Hepatocyte (in vitro differentiated cells): ENCODE results near the gene C1orf56. TPM values are rescaled to one million over a fixed set of nuclear protein-coding genes. Genes with fewer than 3 reads are reported as not detected.

ENCODE experiments used
- DNase-seq: peaks from one replicate; pipeline ENCODE4 v3.0.0-alpha.2; 2016; ENCODE audit warnings: low spot score
- H2AFZ ChIP-seq: fragments of 200-600 bp; sonication (generic); 2 replicates; pipeline ENCODE4 v1.6.0; 2016; ENCODE audit warnings: antibody characterized with exemption, mild to moderate bottlenecking
- H3K27ac ChIP-seq: fragments of 200-600 bp; sonication (generic); 2 replicates; pipeline ENCODE4 v1.5.1; 2016; ENCODE audit warnings: mild to moderate bottlenecking
- H3K27me3 ChIP-seq: fragments of 200-600 bp; sonication (generic); 2 replicates; pipeline ENCODE4 v1.6.1; 2016
- H3K36me3 ChIP-seq: fragments of 200-600 bp; sonication (generic); replicated peaks from 2 replicates; pipeline ENCODE4 v1.5.1; 2016; ENCODE audit warnings: low read depth; ENCODE audit not compliant: insufficient read depth
- H3K4me1 ChIP-seq: fragments of 200-600 bp; sonication (generic); 2 replicates; pipeline ENCODE4 v1.5.1; 2016; ENCODE audit warnings: mild to moderate bottlenecking, moderate library complexity; ENCODE audit not compliant: insufficient read depth
- H3K4me2 ChIP-seq: fragments of 200-600 bp; sonication (generic); 2 replicates; pipeline ENCODE4 v1.6.0; 2016
- H3K4me3 ChIP-seq: fragments of 200-600 bp; sonication (generic); 2 replicates; pipeline ENCODE4 v1.5.1; 2016; ENCODE audit warnings: mild to moderate bottlenecking
- H3K79me2 ChIP-seq: fragments of 200-600 bp; sonication (generic); 2 replicates; pipeline ENCODE4 v1.6.0; 2017; ENCODE audit warnings: mild to moderate bottlenecking
- H3K9me2 ChIP-seq: fragments of 200-600 bp; sonication (generic); replicated peaks from 2 replicates; pipeline ENCODE4 v1.6.0; 2017; ENCODE audit warnings: mild to moderate bottlenecking; ENCODE audit not compliant: insufficient read depth
- H3K9me3 ChIP-seq: fragments of 200-600 bp; sonication (generic); 2 replicates; pipeline ENCODE4 v1.5.1; 2016; ENCODE audit warnings: low read depth, mild to moderate bottlenecking
- H4K20me1 ChIP-seq: fragments of 200-600 bp; sonication (generic); 2 replicates; pipeline ENCODE4 v1.6.0; 2016; ENCODE audit warnings: mild to moderate bottlenecking; ENCODE audit not compliant: insufficient read depth, poor library complexity, severe bottlenecking
- EZH2 ChIP-seq: fragments of 200-600 bp; sonication (generic); IDR thresholded peaks from 2 replicates; pipeline ENCODE4 v1.6.1; 2016; ENCODE audit warnings: antibody characterized with exemption, mild to moderate bottlenecking, borderline replicate concordance
- EZH2phosphoT487 ChIP-seq: fragments of 200-600 bp; sonication (generic); IDR thresholded peaks from one replicate; pipeline ENCODE4 v1.6.1; 2018; ENCODE audit warnings: antibody characterized with exemption, mild to moderate bottlenecking, low read depth, moderate library complexity; ENCODE audit not compliant: unreplicated experiment, severe bottlenecking
- WGBS: methylation state at CpG from one replicate; pipeline ENCODE4 v1.1.6; 2016; ENCODE audit warnings: low lambda C conversion rate; ENCODE audit errors: missing lambda C conversion rate; 5-methylcytosine and 5-hydroxymethylcytosine counted together
- polyA plus RNA-seq: library from polyadenylated mRNA; unstranded; fragments of >200 nt; fragmentation: Nextera tagmentation; extraction: Ambion mirVana; gene quantifications from 2 replicates; pipeline ENCODE4 v1.2.1, GENCODE V29; 2016
- total RNA-seq: library from RNA; depleted of rRNA; stranded (reverse); fragments of >200 nt; gene quantifications from 2 replicates; pipeline ENCODE4 v1.2.3, GENCODE V29; 2014
- TF ChIP-seq, protein P1 (sequence below): fragments of 200-600 bp; sonication (generic); IDR thresholded peaks from 2 replicates; pipeline ENCODE4 v1.5.1; 2016; ENCODE audit warnings: antibody characterized with exemption, mild to moderate bottlenecking; ENCODE audit not compliant: poor library complexity

C1orf56 gene, protein sequence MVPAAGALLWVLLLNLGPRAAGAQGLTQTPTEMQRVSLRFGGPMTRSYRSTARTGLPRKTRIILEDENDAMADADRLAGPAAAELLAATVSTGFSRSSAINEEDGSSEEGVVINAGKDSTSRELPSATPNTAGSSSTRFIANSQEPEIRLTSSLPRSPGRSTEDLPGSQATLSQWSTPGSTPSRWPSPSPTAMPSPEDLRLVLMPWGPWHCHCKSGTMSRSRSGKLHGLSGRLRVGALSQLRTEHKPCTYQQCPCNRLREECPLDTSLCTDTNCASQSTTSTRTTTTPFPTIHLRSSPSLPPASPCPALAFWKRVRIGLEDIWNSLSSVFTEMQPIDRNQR
- total RNA-seq: 2.9 and 3.2 TPM in 2 replicates
- polyA plus RNA-seq: 8.3 and 11.4 TPM in 2 replicates

DNA sequence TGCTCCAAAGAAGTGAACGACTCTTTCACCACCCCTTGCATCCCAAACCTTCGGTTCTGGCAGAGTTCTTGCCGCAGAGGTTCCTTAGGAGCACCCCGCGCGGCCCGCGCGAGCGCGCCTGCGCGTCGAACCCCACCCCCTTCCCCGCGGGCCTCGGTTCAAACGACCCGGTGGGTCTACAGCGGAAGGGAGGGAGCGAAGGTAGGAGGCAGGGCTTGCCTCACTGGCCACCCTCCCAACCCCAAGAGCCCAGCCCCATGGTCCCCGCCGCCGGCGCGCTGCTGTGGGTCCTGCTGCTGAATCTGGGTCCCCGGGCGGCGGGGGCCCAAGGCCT is at the start of gene C1orf56:
TSS of gene C1orf56 (plus strand) at position 161 of the 334 bp plus-strand sequence. CDS start at position 258, 97 bp downstream.
- Histone ChIP-seq H3K27ac (peak within 1 kb of the TSS; percentile 95), H3K4me2 (peak within 1 kb of the TSS; percentile 97), H3K79me2 (peaks cover 8% of the 10 kb centered on the region), H3K9me3 (no peaks in the 10 kb centered on the region), H3K9me2 (no peaks in the 10 kb centered on the region), H2AFZ (peak within 1 kb of the TSS; percentile 94), H3K36me3 (no peaks in the 10 kb centered on the region), H3K4me1 (peaks cover 6% of the 10 kb centered on the region), H3K4me3 (peak within 1 kb of the TSS; percentile 81), H4K20me1 (no peaks in the 10 kb centered on the region), H3K27me3 (no peaks in the 10 kb centered on the region)
- peak; percentile 86 for DNase-seq
- TF ChIP-seq, protein P1, sequence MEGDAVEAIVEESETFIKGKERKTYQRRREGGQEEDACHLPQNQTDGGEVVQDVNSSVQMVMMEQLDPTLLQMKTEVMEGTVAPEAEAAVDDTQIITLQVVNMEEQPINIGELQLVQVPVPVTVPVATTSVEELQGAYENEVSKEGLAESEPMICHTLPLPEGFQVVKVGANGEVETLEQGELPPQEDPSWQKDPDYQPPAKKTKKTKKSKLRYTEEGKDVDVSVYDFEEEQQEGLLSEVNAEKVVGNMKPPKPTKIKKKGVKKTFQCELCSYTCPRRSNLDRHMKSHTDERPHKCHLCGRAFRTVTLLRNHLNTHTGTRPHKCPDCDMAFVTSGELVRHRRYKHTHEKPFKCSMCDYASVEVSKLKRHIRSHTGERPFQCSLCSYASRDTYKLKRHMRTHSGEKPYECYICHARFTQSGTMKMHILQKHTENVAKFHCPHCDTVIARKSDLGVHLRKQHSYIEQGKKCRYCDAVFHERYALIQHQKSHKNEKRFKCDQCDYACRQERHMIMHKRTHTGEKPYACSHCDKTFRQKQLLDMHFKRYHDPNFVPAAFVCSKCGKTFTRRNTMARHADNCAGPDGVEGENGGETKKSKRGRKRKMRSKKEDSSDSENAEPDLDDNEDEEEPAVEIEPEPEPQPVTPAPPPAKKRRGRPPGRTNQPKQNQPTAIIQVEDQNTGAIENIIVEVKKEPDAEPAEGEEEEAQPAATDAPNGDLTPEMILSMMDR: no peak
- TF ChIP-seq EZH2: no peak
- TF ChIP-seq EZH2phosphoT487: no peak
- under 1% methylated on average over 27 of the region's 29 CpGs for WGBS

DNA sequence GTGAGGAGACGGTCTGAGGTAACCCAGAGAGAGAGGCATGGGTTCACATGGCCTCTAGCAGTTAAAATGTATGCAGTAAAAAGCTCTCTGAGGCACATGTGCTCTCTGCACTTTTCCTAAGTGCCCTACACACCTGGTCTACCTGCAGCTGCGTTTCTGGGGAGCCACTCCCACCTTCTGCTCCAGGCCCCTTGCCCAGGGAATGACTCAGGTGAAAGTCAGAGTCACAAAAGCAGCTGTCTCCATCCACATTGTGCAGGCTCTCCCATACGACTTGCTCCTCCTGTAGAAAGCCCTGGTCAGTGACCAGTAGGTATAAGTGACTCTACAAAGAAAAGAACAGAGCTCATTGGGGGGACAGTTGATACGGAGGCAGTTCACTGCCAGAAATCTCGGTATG is 49.6 kb upstream of the C1orf56 start:
- peaks cover 6% of the 10 kb centered on the region for H3K4me1 ChIP-seq
- no peak overlapping the region for H3K4me3 ChIP-seq
- TF ChIP-seq, protein P1: no peak
- no peak overlapping the region for H3K27ac ChIP-seq
- H3K9me3 ChIP-seq: no peaks in the 10 kb centered on the region
- no peaks in the 10 kb centered on the region for H3K9me2 ChIP-seq
- no peak overlapping the region for H3K4me2 ChIP-seq
- no peak for DNase-seq
- H3K27me3 ChIP-seq: no peaks in the 10 kb centered on the region
- H4K20me1 ChIP-seq: no peaks in the 10 kb centered on the region
- peaks cover 5% of the 10 kb centered on the region for H3K79me2 ChIP-seq
- 63% methylated on average over 5 of the region's 5 CpGs for WGBS
- H3K36me3 ChIP-seq: no peaks in the 10 kb centered on the region
- H2AFZ ChIP-seq: no peak overlapping the region

DNA sequence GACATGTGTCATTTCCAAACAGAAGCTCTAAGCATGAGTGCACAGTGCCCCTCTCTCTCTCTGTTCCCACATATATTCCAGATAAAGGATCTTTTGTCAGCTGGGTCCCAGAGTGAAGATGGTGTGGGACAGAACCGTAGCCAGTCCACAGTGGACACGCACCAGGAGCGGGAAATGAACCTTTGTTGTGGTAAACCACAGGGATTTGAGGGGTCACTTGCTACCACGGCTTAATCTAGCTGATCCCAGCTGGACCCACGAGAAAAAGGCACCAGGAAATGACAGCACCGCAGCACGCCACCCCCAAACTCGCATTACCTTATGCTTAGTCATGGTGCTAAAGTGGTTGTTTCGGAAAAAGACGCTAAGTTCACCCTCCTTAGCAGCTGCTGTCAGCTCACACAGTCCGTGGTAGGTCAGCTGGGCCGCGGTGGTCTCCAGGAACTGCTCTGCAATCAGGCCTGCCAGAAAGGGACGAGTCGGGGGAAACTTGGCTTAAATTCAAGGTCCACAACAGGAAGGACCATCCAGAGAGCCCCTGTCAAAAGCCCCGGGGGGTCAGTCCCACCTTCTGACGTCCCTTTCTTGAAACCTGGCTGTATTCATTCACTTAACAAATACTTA is 48.4 kb upstream of the C1orf56 start:
- Histone ChIP-seq H3K4me3 (no peak overlapping the region), H2AFZ (no peak overlapping the region), H3K9me2 (no peaks in the 10 kb centered on the region), H3K36me3 (no peaks in the 10 kb centered on the region), H3K27me3 (no peaks in the 10 kb centered on the region), H3K27ac (no peak overlapping the region), H4K20me1 (no peaks in the 10 kb centered on the region), H3K79me2 (peaks cover 18% of the 10 kb centered on the region), H3K9me3 (no peaks in the 10 kb centered on the region), H3K4me2 (no peak overlapping the region), H3K4me1 (peaks cover 18% of the 10 kb centered on the region)
- 92% methylated on average over 17 of the region's 17 CpGs for WGBS
- no peak for DNase-seq
- no peak for TF ChIP-seq EZH2
- TF ChIP-seq EZH2phosphoT487: no peak
- TF ChIP-seq, protein P1: no peak
